H1 (cell line): ENCODE measurements around the gene PLG. TPM values are rescaled to one million over a fixed set of nuclear protein-coding genes. Genes with fewer than 3 reads are reported as not detected.

ENCODE experiments used
- CTCF ChIA-PET: fragments of 300-600 bp; sonication (Branson Sonifier 250); formaldehyde crosslinking; loops from one replicate; lab custom pipeline; 2021; ENCODE audit not compliant: partially characterized antibody; lab: Charles Lee
- POLR2A ChIA-PET: fragments of 300-600 bp; sonication (Branson Sonifier 250); formaldehyde crosslinking; loops from one replicate; lab custom pipeline; 2021; ENCODE audit warnings: inconsistent platforms; ENCODE audit not compliant: partially characterized antibody; lab: Charles Lee
- DNase-seq, 2 experiments: peaks; one replicate each; pipeline versions ENCODE4 v3.0.0 to v3.0.0-alpha.2; 2010 to 2022; ENCODE audit warnings: low spot score in 2 of 2, low read depth in 1 of 2, mixed read lengths in 1 of 2
- FAIRE-seq: peaks from 2 replicates; lab custom pipeline; 2011; peaks lifted over from hg19 to GRCh38; lab: Jason Lieb, UNC
- H2AFZ ChIP-seq: 2 replicates; pipeline ENCODE4 v1.8.1; 2012; ENCODE audit warnings: low read length, inconsistent platforms
- H2AK5ac ChIP-seq: 2 replicates; pipeline ENCODE4 v1.6.1; 2013; ENCODE audit warnings: low read depth, low read length
- H2BK120ac ChIP-seq: replicated peaks from 2 replicates; pipeline ENCODE3; 2013; ENCODE audit warnings: low read depth, low read length, inconsistent platforms
- H2BK12ac ChIP-seq: 2 replicates; pipeline ENCODE4 v1.6.1; 2013; ENCODE audit warnings: low read depth, low read length
- H2BK15ac ChIP-seq: 2 replicates; pipeline ENCODE4 v1.6.1; 2013; ENCODE audit warnings: low read length
- H2BK20ac ChIP-seq: 2 replicates; pipeline ENCODE4 v1.6.1; 2013; ENCODE audit warnings: low read length
- H2BK5ac ChIP-seq: 2 replicates; pipeline ENCODE4 v1.6.1; 2013; ENCODE audit warnings: low read depth, low read length
- H3K14ac ChIP-seq: 2 replicates; pipeline ENCODE4 v1.6.1; 2013; ENCODE audit warnings: inconsistent platforms; ENCODE audit not compliant: insufficient read length
- H3K18ac ChIP-seq: 2 replicates; pipeline ENCODE4 v1.6.1; 2013; ENCODE audit warnings: low read length; ENCODE audit errors: extremely low read depth
- H3K23ac ChIP-seq: 2 replicates; pipeline ENCODE4 v1.6.1; 2013; ENCODE audit warnings: inconsistent platforms; ENCODE audit not compliant: insufficient read length
- H3K23me2 ChIP-seq: 2 replicates; pipeline ENCODE4 v1.6.1; 2013; ENCODE audit warnings: low read depth, low read length
- H3K27ac ChIP-seq: 2 replicates; pipeline ENCODE4 v1.6.1; 2011; ENCODE audit warnings: low read depth, low read length, inconsistent platforms
- H3K27me3 ChIP-seq, 4 experiments: replicated peaks in 1 of 4; 1 replicate in 1 of 4; 2 replicates in 3 of 4; pipeline versions ENCODE4 v1.6.1 to v1.8.1; 2011 to 2013; ENCODE audit warnings: low read length in 3 of 4, mild to moderate bottlenecking in 3 of 4, inconsistent platforms in 2 of 4, mixed read lengths in 2 of 4, moderate library complexity in 1 of 4; ENCODE audit not compliant: control insufficient read depth in 3 of 4, insufficient read depth in 3 of 4; ENCODE audit errors: extremely low read depth in 1 of 4
- H3K36me3 ChIP-seq, 4 experiments: 2 replicates each; pipeline versions ENCODE4 v1.6.1 to v1.8.1; 2011 to 2013; ENCODE audit warnings: mild to moderate bottlenecking in 4 of 4, low read length in 3 of 4, moderate library complexity in 2 of 4, control low read depth in 1 of 4, inconsistent platforms in 1 of 4; ENCODE audit not compliant: insufficient read depth in 4 of 4, control insufficient read depth in 2 of 4
- H3K4ac ChIP-seq: replicated peaks from 2 replicates; pipeline ENCODE3; 2013; ENCODE audit warnings: low read length, low read depth, mixed read lengths, inconsistent platforms; ENCODE audit not compliant: insufficient read length
- H3K4me1 ChIP-seq, 4 experiments: replicated peaks in 1 of 4; 1 replicate in 1 of 4; 2 replicates in 3 of 4; pipeline versions ENCODE4 v1.6.1 to v1.8.1; 2011 to 2013; ENCODE audit warnings: low read length in 3 of 4, inconsistent platforms in 2 of 4, mixed read lengths in 1 of 4; ENCODE audit not compliant: insufficient read depth in 4 of 4, control insufficient read depth in 3 of 4
- H3K4me2 ChIP-seq, 2 experiments: 2 replicates each; pipeline versions ENCODE4 v1.6.1 to v1.8.1; 2011 to 2013; ENCODE audit warnings: low read depth in 2 of 2, low read length in 2 of 2, control low read depth in 1 of 2, inconsistent platforms in 1 of 2, mild to moderate bottlenecking in 1 of 2; ENCODE audit not compliant: insufficient read depth in 1 of 2
- H3K4me3 ChIP-seq, 4 experiments: fragments of 200-600, 300-600 bp in 1 of 4; sonication (generic), shearing (Covaris generic), sonication (Bioruptor Twin) in 1 of 4; 2 replicates each; pipeline versions ENCODE4 v1.5.1 to v1.8.1; 2011 to 2016; ENCODE audit warnings: low read length in 4 of 4, low read depth in 3 of 4, control low read depth in 2 of 4, inconsistent platforms in 2 of 4, mild to moderate bottlenecking in 2 of 4, mixed read lengths in 1 of 4, moderate library complexity in 1 of 4; ENCODE audit not compliant: insufficient read depth in 2 of 4; ENCODE audit errors: extremely low read depth in 1 of 4
- H3K56ac ChIP-seq: replicated peaks from 2 replicates; pipeline ENCODE3; 2013; ENCODE audit warnings: low read depth, mild to moderate bottlenecking, mixed read lengths, low read length, inconsistent platforms; ENCODE audit not compliant: insufficient read length
- H3K79me1 ChIP-seq: 2 replicates; pipeline ENCODE4 v1.6.1; 2013; ENCODE audit warnings: low read depth, low read length, control low read depth
- H3K79me2 ChIP-seq, 2 experiments: 2 replicates each; pipeline versions ENCODE4 v1.6.1 to v1.8.1; 2012 to 2013; ENCODE audit warnings: low read length in 2 of 2, mild to moderate bottlenecking in 2 of 2, inconsistent platforms in 1 of 2; ENCODE audit not compliant: insufficient read depth in 2 of 2, control insufficient read depth in 1 of 2
- H3K9ac ChIP-seq, 4 experiments: replicated peaks in 1 of 4; 1 replicate in 1 of 4; 2 replicates in 3 of 4; pipeline versions ENCODE4 v1.6.1 to v1.8.1; 2011 to 2013; ENCODE audit warnings: low read depth in 3 of 4, low read length in 3 of 4, control low read depth in 2 of 4, mild to moderate bottlenecking in 2 of 4, moderate library complexity in 2 of 4, inconsistent platforms in 1 of 4; ENCODE audit errors: extremely low read depth in 1 of 4
- H3K9me3 ChIP-seq, 2 experiments: 2 replicates each; pipeline versions ENCODE4 v1.6.1 to v1.8.1; 2012 to 2013; ENCODE audit warnings: mild to moderate bottlenecking in 2 of 2, moderate library complexity in 2 of 2, control low read depth in 1 of 2, inconsistent platforms in 1 of 2, low read depth in 1 of 2, low read length in 1 of 2, mixed read lengths in 1 of 2; ENCODE audit not compliant: insufficient read depth in 2 of 2
- H4K20me1 ChIP-seq, 2 experiments: replicated peaks in 1 of 2; 2 replicates each; pipeline versions ENCODE3 to v1.8.1; 2011 to 2013; ENCODE audit warnings: inconsistent platforms in 2 of 2, low read length in 2 of 2, mild to moderate bottlenecking in 1 of 2; ENCODE audit not compliant: insufficient read depth in 2 of 2, control insufficient read depth in 1 of 2
- H4K5ac ChIP-seq: 2 replicates; pipeline ENCODE4 v1.6.1; 2013; ENCODE audit warnings: low read length, low read depth, mixed read lengths, inconsistent platforms; ENCODE audit not compliant: insufficient read length
- H4K8ac ChIP-seq: 2 replicates; pipeline ENCODE4 v1.8.0; 2013; ENCODE audit warnings: mild to moderate bottlenecking, moderate library complexity, low read length, inconsistent platforms; ENCODE audit not compliant: insufficient read depth; ENCODE audit errors: extremely low read depth
- H4K91ac ChIP-seq: replicated peaks from 2 replicates; pipeline ENCODE3; 2013; ENCODE audit warnings: low read length, mixed read lengths, inconsistent platforms; ENCODE audit not compliant: insufficient read length
- BCL11A ChIP-seq, 2 experiments: IDR thresholded peaks; one replicate each; pipeline ENCODE4 v1.6.1; 2011; ENCODE audit warnings: low read depth in 2 of 2, low read length in 2 of 2, mild to moderate bottlenecking in 2 of 2
- CBX5 ChIP-seq: fragments of 300-800, 300-1000 bp; sonication (generic); IDR thresholded peaks from 2 replicates; pipeline ENCODE4 v1.7.1; 2016; ENCODE audit warnings: antibody characterized with exemption, low read length, low read depth
- CTCF ChIP-seq, 3 experiments: IDR thresholded peaks; 1 replicate in 2 of 3; 2 replicates in 1 of 3; pipeline versions ENCODE4 v1.5.1 to v1.6.1; 2011; ENCODE audit warnings: low read length in 3 of 3, mild to moderate bottlenecking in 3 of 3, inconsistent platforms in 2 of 3, low read depth in 1 of 3, moderate library complexity in 1 of 3; ENCODE audit not compliant: insufficient read depth in 1 of 3; ENCODE audit errors: control extremely low read depth in 1 of 3
- EGR1 ChIP-seq: IDR thresholded peaks from 2 replicates; pipeline ENCODE4 v1.6.1; 2011; ENCODE audit warnings: low read depth, low read length, borderline replicate concordance
- GTF2F1 ChIP-seq: IDR thresholded peaks from 2 replicates; pipeline ENCODE4 v1.6.1; 2012; ENCODE audit warnings: low read depth, low read length, improper control_type of control experiment, borderline replicate concordance
- JUN ChIP-seq: IDR thresholded peaks from 2 replicates; pipeline ENCODE4 v1.6.1; 2011; ENCODE audit warnings: low read depth, mild to moderate bottlenecking, improper control_type of control experiment, low read length
- RBBP5 ChIP-seq: IDR thresholded peaks from 2 replicates; pipeline ENCODE4 v1.7.1; 2012; ENCODE audit warnings: low read depth, mild to moderate bottlenecking, inconsistent platforms, low read length, moderate library complexity, borderline replicate concordance
- SRF ChIP-seq: IDR thresholded peaks from 2 replicates; pipeline ENCODE4 v1.6.1; 2011; ENCODE audit warnings: mild to moderate bottlenecking, low read depth, low read length, moderate library complexity
- TAF1 ChIP-seq: IDR thresholded peaks from 2 replicates; pipeline ENCODE4 v1.6.1; 2011; ENCODE audit warnings: mild to moderate bottlenecking, low read depth, low read length
- TBP ChIP-seq: IDR thresholded peaks from 2 replicates; pipeline ENCODE4 v1.6.1; 2011; ENCODE audit warnings: low read depth, low read length, improper control_type of control experiment
- ZNF274 ChIP-seq: IDR thresholded peaks from 2 replicates; pipeline ENCODE4 v1.7.0; 2012; ENCODE audit warnings: low read length, borderline replicate concordance; ENCODE audit errors: extremely low read depth
- WGBS, 2 experiments: shearing (Covaris generic) in 1 of 2; methylation state at CpG; one replicate each; pipeline versions ENCODE4 v1.1.6 to v1.1.7; 2013 to 2015; ENCODE audit warnings: low lambda C conversion rate in 2 of 2, mixed read lengths in 2 of 2, inconsistent platforms in 1 of 2, low coverage in 1 of 2, missing lambda C conversion rate in 1 of 2; ENCODE audit not compliant: insufficient replicate concordance in 2 of 2, insufficient coverage in 1 of 2, insufficient read length in 1 of 2; ENCODE audit errors: extremely low coverage in 1 of 2, missing lambda C conversion rate in 1 of 2; 5-methylcytosine and 5-hydroxymethylcytosine counted together
- polyA plus RNA-seq, 7 experiments: library from polyadenylated mRNA; depleted of rRNA in 3 of 7; stranded (reverse) in 5 of 7; unstranded in 2 of 7; fragments of >200 nt in 5 of 7; fragments of 200-250 nt in 2 of 7; gene quantifications; 1 replicate in 5 of 7; 2 replicates in 1 of 7; 4 replicates in 1 of 7; pipeline versions ENCODE4 v1.2.1 to v1.2.3, GENCODE V29; 2011 to 2013; ENCODE audit warnings: missing spikeins in 2 of 7, mixed read lengths in 2 of 7
- total RNA-seq: library from RNA; stranded (reverse); fragmentation: NEBNext Ultra II Directional; extraction: Animal tissue kit (Norgen Biotek cat#: 25700); gene quantifications from 2 replicates; pipeline ENCODE4 v1.2.1, GENCODE V29; 2021
- TF ChIP-seq, protein P1 (sequence below): IDR thresholded peaks from 2 replicates; pipeline ENCODE4 v1.6.1; 2012; ENCODE audit warnings: inconsistent platforms

PLG gene
- total and polyA plus RNA-seq, 2 of the 8 experiments (the other 6 are each of a cell fraction or from before 2014, with no cell fraction given): not detected

- no peaks in the 10 kb centered on the region for H3K27me3 ChIP-seq
- WGBS, 2 experiments: 91% methylated on average over 5 of the region's 5 CpGs; no CpG with 5 or more reads in 1 of the 2 experiments
- H3K27ac ChIP-seq: no peak overlapping the region
- H3K23ac ChIP-seq: no peak overlapping the region
- H2BK5ac ChIP-seq: no peak overlapping the region
- H3K79me2 ChIP-seq: no peaks in the 10 kb centered on the region
- H2BK12ac ChIP-seq: no peak overlapping the region
- H3K14ac ChIP-seq: no peak overlapping the region
- H4K5ac ChIP-seq: no peak overlapping the region
- no peak overlapping the region for H4K91ac ChIP-seq
- no peak overlapping the region for H2BK120ac ChIP-seq
- no peak overlapping the region for H2BK15ac ChIP-seq
- H3K79me1 ChIP-seq: no peaks in the 10 kb centered on the region
- no peak overlapping the region for H2AK5ac ChIP-seq
- H3K4me3 ChIP-seq: no peak overlapping the region
- H4K8ac ChIP-seq: no peak overlapping the region
- CTCF ChIA-PET: interaction anchor here (1.4 kb wide), 1 partner anchor 633 kb away, joined by 4 read pairs; no protein-coding TSS in a partner anchor
- H3K56ac ChIP-seq: no peak overlapping the region
- no peak overlapping the region for H2AFZ ChIP-seq
- H2BK20ac ChIP-seq: no peak overlapping the region
- no peak overlapping the region for H3K9ac ChIP-seq
- H3K4me1 ChIP-seq: no peaks in the 10 kb centered on the region
- H3K36me3 ChIP-seq: no peaks in the 10 kb centered on the region
- H3K9me3 ChIP-seq: no peaks in the 10 kb centered on the region
- no peaks in the 10 kb centered on the region for H3K23me2 ChIP-seq
- DNase-seq (no peak), FAIRE-seq (no peak)
- H4K20me1 ChIP-seq: no peaks in the 10 kb centered on the region
- POLR2A ChIA-PET: no interaction called here
- no peak overlapping the region for H3K18ac ChIP-seq
- no peak overlapping the region for H3K4ac ChIP-seq
- no peak overlapping the region for H3K4me2 ChIP-seq
- TF ChIP-seq SRF (no peak), CTCF (IDR thresholded peaks at IDR 0.05; ENCODE audit: control extremely low read depth in 1 of 3, insufficient read depth in 1 of 3, low read depth in 1 of 3, low read length in 3 of 3) (no peak), RBBP5 (no peak), ZNF274 (no peak), EGR1 (no peak), BCL11A (IDR thresholded peaks at IDR 0.05; ENCODE audit: low read depth in 2 of 2, low read length in 2 of 2) (no peak), JUN (no peak), TBP (no peak), TAF1 (no peak), GTF2F1 (no peak), CBX5 (no peak)
- TF ChIP-seq, protein P1, sequence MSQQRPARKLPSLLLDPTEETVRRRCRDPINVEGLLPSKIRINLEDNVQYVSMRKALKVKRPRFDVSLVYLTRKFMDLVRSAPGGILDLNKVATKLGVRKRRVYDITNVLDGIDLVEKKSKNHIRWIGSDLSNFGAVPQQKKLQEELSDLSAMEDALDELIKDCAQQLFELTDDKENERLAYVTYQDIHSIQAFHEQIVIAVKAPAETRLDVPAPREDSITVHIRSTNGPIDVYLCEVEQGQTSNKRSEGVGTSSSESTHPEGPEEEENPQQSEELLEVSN: no peak
These were observed 35.9 kb downstream of the PLG start for GRCh38 chr6:160737934-160738333.
